Thyroid gland (tissue), 4 donors: Measurements from ENCODE around the gene RBCK1.

ENCODE experiments used
- POLR2A ChIP-seq, 2 donors: fragments of 450-650 bp; IDR thresholded peaks; one replicate each; pipeline ENCODE4 v1.6.1; 2017; ENCODE audit warnings: antibody characterized with exemption in 2 of 2, mild to moderate bottlenecking in 2 of 2, moderate library complexity in 1 of 2
- TF ChIP-seq, protein P1 (sequence below), 6 experiments: fragments of 200-600 bp in 3 of 6; fragments of 450-650 bp in 3 of 6; sonication (generic) in 3 of 6; IDR thresholded peaks; one replicate each; pipeline ENCODE4 v1.5.1; 2016 to 2019; ENCODE audit warnings: antibody characterized with exemption in 6 of 6, mild to moderate bottlenecking in 2 of 6, inconsistent platforms in 1 of 6, moderate library complexity in 1 of 6

DNA sequence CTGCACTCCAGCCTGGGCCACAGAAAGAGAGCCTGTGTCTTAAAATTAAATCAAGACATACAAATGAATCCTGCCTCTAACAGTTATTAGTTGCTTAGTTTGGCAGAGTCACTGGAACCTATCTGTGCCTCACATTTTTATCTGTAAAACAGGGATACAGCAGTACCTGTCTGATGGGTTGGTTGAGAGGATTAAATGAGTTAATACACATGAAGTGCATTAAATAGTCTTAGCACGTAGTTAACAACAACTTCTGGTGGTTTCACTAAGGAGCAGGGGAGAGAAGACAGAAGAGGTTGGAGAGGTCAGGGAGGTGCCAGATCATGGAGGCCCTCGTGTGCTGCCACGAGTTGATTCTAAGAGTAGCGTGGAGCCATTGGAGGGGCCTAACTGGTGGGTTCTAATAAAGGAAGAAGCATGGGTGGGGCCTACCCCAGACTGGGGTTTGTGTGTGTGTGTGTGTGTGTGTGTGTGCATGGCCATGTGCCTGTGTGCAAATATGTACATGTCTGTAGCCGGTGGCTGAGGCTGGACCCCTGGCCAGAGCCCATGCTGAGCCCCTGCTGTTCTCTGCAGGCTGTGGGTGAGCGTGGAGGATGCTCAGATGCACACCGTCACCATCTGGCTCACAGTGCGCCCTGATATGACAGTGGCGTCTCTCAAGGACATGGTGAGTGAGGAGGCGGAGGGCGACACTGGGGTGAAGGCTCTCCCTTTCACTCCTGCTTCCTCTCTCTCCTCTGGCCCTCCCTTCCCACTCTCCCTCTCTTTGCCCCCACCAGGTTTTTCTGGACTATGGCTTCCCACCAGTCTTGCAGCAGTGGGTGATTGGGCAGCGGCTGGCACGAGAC is 9.1 kb downstream of the RBCK1 start:
- TF ChIP-seq, protein P1, sequence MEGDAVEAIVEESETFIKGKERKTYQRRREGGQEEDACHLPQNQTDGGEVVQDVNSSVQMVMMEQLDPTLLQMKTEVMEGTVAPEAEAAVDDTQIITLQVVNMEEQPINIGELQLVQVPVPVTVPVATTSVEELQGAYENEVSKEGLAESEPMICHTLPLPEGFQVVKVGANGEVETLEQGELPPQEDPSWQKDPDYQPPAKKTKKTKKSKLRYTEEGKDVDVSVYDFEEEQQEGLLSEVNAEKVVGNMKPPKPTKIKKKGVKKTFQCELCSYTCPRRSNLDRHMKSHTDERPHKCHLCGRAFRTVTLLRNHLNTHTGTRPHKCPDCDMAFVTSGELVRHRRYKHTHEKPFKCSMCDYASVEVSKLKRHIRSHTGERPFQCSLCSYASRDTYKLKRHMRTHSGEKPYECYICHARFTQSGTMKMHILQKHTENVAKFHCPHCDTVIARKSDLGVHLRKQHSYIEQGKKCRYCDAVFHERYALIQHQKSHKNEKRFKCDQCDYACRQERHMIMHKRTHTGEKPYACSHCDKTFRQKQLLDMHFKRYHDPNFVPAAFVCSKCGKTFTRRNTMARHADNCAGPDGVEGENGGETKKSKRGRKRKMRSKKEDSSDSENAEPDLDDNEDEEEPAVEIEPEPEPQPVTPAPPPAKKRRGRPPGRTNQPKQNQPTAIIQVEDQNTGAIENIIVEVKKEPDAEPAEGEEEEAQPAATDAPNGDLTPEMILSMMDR (IDR thresholded peaks at IDR 0.05) = no peak
- no peak for TF ChIP-seq POLR2A (IDR thresholded peaks at IDR 0.05)
